HG03354 (cell line): ENCODE data around the gene SEPTIN11.

Experiments used
- ATAC-seq: cut with Tn5 transposase; IDR thresholded peaks from one replicate; pipeline ENCODE4 v1.9.1; 2021; ENCODE audit warnings: mild to moderate bottlenecking; ENCODE audit not compliant: unreplicated experiment, poor library complexity, severe bottlenecking

The SEPTIN11 gene

DNA sequence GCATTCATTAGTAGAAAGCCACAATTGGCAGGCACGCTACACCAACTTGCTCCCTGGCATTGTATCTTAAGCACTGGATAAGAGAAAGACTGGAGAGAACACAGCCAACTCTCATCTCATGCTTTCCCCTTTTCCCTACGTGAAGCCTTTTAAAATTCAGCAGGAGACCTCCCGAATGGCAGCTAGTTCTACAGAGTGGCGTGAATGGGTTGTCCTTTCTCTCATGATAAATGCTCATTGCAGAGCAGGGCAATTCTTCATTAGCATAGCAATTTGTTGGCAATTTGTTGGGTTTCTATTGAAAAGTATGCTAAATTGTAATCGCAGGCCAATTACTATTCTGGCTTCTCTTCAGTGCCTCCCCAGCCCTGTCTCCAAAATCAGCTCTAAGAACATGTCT lies 48.0 kb downstream of the SEPTIN11 start:
- ATAC-seq: no peak

DNA sequence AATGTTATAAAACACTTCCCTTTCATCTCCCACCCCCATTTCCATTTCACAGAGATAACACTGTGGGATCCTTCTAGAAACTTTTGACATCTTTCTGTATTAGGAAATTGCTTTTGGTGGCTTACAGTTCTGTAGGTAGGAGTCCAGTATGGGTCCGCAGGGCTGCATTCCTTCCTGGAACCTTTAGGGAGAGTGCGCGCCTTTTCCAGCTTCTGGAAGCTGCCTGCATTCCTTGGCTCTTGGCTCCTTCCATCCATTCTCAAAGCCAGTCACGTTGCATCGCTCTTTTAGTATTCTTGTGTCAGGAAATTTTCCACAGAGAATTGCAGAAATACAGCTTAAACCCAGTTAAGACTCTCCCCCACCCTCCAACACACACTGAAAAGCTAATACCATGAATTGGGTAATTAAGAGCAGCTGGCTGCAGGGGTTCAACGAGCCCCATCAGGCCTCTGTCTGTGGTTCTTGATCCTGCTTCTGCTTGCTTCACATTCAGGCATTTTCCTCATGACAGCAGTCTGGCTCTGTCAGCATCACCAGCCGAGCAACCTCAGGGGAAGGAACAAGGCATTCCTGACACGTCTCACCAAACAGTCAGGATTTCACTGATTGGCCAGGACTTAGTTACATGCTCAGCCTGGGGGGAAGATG lies 48.8 kb downstream of the SEPTIN11 start:
- no peak for ATAC-seq
